ENCODE measurements around the gene PPP2R2B. TPM values are rescaled to one million over a fixed set of nuclear protein-coding genes. Genes with fewer than 3 reads are reported as not detected.

The PPP2R2B gene
- total RNA-seq, 1 donor from 2014 or later: 1.2 TPM

- DNase-seq (no peak), ATAC-seq (no peak)
- Histone ChIP-seq H3K9me3 (no peaks in the 10 kb centered on the region), H3K4me1 (no peaks in the 10 kb centered on the region), H3K4me3 (no peak overlapping the region), H3K36me3 (no peaks in the 10 kb centered on the region), H3K27me3 (no peaks in the 10 kb centered on the region), H3K27ac (no peak overlapping the region)
- TF ChIP-seq CTCF (IDR thresholded peaks at IDR 0.05): no peak
- intact Hi-C loops (cut with DNase I): no loop called here
Measured at GRCh38 chr5:146799671-146800070, 78.9 kb downstream of the PPP2R2B start.

DNA sequence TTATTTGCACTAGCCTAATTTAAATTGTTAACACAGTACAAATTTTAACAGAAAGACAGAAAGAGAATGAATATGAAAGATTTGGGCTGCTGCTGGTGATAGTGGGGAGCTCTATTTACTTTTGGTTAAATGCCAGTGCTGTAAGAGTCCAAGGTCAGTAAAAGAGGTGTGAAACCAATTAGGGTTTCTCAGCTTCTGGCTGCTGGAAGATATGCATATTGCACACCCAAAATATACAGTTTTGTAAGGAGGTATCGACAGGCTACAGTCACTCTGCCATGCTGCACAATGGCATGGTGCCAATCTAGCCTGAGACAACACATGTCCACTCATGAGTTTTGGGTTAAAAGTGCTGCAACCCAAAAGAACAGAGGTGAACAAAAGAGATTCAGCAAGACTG is 79.3 kb downstream of the PPP2R2B start:
- Histone ChIP-seq H3K27ac (no peak overlapping the region), H3K27me3 (no peaks in the 10 kb centered on the region), H3K36me3 (no peaks in the 10 kb centered on the region), H3K9me3 (no peaks in the 10 kb centered on the region), H3K4me1 (peaks cover 3% of the 10 kb centered on the region), H3K4me3 (no peak overlapping the region)
- DNase-seq (no peak), ATAC-seq (no peak)
- intact Hi-C loops (cut with DNase I): no loop called here
- no peak for TF ChIP-seq CTCF (IDR thresholded peaks at IDR 0.05)

DNA sequence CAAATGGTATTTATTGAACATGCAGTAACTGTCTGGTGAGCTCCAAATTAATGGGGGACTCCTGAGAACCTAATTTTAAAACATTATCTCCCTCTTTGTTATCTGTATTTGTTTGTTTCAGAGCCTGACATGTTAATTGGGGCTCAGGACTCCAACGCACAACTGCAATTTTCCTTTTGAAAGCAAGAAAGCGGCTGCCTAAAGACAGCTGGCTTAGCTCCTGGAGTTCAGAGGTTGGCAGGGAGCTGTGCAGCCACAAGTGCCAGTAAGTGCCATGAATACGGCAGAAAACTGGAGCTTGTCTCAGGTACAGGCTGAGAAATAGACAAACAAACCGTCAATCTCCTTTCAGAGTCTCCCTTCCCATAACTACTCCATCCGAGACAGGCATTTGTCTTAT is 80.9 kb downstream of the PPP2R2B start:
- no peak for DNase-seq
- Histone ChIP-seq H3K4me1 (peaks cover 6% of the 10 kb centered on the region), H3K9me3 (no peaks in the 10 kb centered on the region), H3K27me3 (no peaks in the 10 kb centered on the region), H3K4me3 (no peak overlapping the region), H3K27ac (no peak overlapping the region), H3K36me3 (no peaks in the 10 kb centered on the region)
- ATAC-seq: no peak
- no peak for TF ChIP-seq CTCF (IDR thresholded peaks at IDR 0.05)
- intact Hi-C loops (cut with DNase I): no loop called here

DNA sequence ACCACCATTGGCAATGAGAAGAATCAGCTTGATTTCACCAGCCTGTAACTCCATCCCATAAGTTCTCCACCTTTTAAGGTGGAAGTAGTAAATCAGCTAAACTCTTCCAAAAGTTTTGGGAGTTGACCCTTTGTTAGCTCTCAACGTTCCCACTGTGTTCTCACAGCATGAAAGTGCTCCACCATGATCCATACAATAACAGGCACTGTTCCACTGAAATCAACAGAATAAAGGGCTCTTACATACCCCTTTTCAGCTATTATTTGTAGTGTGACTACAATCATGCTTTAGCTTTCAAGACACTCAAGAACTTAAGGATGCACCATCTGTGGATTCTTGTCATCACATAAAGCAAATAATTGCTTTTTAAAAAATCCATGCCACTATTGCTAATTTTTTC is 81.6 kb downstream of the PPP2R2B start:
- H3K4me3 ChIP-seq: no peak overlapping the region
- H3K27ac ChIP-seq: no peak overlapping the region
- H3K9me3 ChIP-seq: no peaks in the 10 kb centered on the region
- ATAC-seq: no peak
- H3K36me3 ChIP-seq: no peaks in the 10 kb centered on the region
- H3K27me3 ChIP-seq: no peaks in the 10 kb centered on the region
- intact Hi-C loops (cut with DNase I): no loop called here
- DNase-seq: no peak
- TF ChIP-seq CTCF (IDR thresholded peaks at IDR 0.05): no peak
- H3K4me1 ChIP-seq: peaks cover 6% of the 10 kb centered on the region

DNA sequence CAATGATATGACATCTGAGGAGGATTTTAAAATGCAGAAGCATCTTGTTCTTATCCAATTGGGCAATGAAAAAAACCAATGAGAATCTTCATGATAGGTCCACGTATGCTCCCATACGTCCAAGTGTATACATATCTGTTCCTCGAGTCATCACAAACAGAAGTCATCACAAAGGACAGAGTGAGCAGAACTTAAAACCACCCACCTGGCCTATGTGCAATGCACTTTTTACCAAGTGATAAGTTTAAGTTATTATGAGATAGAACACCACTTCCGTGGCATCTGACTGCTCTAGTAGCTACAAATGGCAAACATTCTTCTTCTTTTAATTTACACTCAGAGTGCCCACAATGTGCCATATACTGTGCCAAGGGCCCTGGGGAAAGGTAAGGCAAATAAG is 82.4 kb downstream of the PPP2R2B start:
- Histone ChIP-seq H3K27me3 (no peaks in the 10 kb centered on the region), H3K27ac (no peak overlapping the region), H3K36me3 (no peaks in the 10 kb centered on the region), H3K4me1 (peaks cover 6% of the 10 kb centered on the region), H3K4me3 (no peak overlapping the region), H3K9me3 (no peaks in the 10 kb centered on the region)
- no peak for TF ChIP-seq CTCF (IDR thresholded peaks at IDR 0.05)
- intact Hi-C loops (cut with DNase I): no loop called here
- DNase-seq: no peak
- ATAC-seq: no peak

- H3K4me1 ChIP-seq: peaks cover 6% of the 10 kb centered on the region
- no peak for DNase-seq
- TF ChIP-seq CTCF (IDR thresholded peaks at IDR 0.05): no peak
- no peaks in the 10 kb centered on the region for H3K36me3 ChIP-seq
- no peaks in the 10 kb centered on the region for H3K27me3 ChIP-seq
- H3K9me3 ChIP-seq: no peaks in the 10 kb centered on the region
- no peak overlapping the region for H3K4me3 ChIP-seq
- no peak for ATAC-seq
- no peak overlapping the region for H3K27ac ChIP-seq
- intact Hi-C loops (cut with DNase I): no loop called here
Measured at GRCh38 chr5:146794326-146795029, 84.1 kb downstream of the PPP2R2B start.

Measured in upper lobe of right lung (tissue), 1 donor.